ENCODE results near the gene KCNQ2.

The KCNQ2 gene

DNA sequence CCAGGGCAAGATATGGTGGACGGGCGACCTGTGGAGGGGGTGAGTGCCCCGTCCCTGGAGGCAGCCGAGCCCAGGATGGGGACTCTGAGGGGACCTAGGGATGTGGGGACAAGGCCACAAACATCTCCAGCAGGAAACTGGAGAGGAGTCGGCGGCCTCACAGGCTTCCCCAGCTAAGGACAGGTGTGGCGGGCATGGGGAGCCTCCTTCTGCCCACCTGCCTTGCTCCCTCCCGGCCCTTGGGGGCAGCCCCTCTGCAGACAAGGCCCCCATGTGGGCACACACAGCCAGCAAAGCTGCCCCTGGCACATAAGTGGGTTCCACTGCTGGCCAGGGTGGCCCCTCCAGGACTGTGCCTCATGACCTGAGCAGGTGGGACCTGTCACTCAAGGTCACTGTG is 115.9 kb downstream of the KCNQ2 start:
- Histone ChIP-seq H3K27ac (replicated peaks) (no peak overlapping the region), H3K27me3 (ENCODE audit: insufficient read depth, poor library complexity, severe bottlenecking) (peaks cover 13% of the 10 kb centered on the region), H3K4me3 (replicated peaks; ENCODE audit: insufficient read depth, low read length) (no peak overlapping the region)
- TF ChIP-seq, protein P1, sequence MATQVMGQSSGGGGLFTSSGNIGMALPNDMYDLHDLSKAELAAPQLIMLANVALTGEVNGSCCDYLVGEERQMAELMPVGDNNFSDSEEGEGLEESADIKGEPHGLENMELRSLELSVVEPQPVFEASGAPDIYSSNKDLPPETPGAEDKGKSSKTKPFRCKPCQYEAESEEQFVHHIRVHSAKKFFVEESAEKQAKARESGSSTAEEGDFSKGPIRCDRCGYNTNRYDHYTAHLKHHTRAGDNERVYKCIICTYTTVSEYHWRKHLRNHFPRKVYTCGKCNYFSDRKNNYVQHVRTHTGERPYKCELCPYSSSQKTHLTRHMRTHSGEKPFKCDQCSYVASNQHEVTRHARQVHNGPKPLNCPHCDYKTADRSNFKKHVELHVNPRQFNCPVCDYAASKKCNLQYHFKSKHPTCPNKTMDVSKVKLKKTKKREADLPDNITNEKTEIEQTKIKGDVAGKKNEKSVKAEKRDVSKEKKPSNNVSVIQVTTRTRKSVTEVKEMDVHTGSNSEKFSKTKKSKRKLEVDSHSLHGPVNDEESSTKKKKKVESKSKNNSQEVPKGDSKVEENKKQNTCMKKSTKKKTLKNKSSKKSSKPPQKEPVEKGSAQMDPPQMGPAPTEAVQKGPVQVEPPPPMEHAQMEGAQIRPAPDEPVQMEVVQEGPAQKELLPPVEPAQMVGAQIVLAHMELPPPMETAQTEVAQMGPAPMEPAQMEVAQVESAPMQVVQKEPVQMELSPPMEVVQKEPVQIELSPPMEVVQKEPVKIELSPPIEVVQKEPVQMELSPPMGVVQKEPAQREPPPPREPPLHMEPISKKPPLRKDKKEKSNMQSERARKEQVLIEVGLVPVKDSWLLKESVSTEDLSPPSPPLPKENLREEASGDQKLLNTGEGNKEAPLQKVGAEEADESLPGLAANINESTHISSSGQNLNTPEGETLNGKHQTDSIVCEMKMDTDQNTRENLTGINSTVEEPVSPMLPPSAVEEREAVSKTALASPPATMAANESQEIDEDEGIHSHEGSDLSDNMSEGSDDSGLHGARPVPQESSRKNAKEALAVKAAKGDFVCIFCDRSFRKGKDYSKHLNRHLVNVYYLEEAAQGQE (IDR thresholded peaks at IDR 0.05; ENCODE audit: insufficient replicate concordance, low read depth): no peak
- TF ChIP-seq POLR2AphosphoS5 (IDR thresholded peaks at IDR 0.05; ENCODE audit: low read depth): no peak
- TF ChIP-seq SPI1 (IDR thresholded peaks at IDR 0.05; ENCODE audit: borderline replicate concordance, low read depth): no peak
- TF ChIP-seq, protein P2, sequence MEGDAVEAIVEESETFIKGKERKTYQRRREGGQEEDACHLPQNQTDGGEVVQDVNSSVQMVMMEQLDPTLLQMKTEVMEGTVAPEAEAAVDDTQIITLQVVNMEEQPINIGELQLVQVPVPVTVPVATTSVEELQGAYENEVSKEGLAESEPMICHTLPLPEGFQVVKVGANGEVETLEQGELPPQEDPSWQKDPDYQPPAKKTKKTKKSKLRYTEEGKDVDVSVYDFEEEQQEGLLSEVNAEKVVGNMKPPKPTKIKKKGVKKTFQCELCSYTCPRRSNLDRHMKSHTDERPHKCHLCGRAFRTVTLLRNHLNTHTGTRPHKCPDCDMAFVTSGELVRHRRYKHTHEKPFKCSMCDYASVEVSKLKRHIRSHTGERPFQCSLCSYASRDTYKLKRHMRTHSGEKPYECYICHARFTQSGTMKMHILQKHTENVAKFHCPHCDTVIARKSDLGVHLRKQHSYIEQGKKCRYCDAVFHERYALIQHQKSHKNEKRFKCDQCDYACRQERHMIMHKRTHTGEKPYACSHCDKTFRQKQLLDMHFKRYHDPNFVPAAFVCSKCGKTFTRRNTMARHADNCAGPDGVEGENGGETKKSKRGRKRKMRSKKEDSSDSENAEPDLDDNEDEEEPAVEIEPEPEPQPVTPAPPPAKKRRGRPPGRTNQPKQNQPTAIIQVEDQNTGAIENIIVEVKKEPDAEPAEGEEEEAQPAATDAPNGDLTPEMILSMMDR (IDR thresholded peaks at IDR 0.05; ENCODE audit: insufficient read depth, low read length): no peak
- TF ChIP-seq GABPA (IDR thresholded peaks at IDR 0.05; ENCODE audit: low read depth): no peak
- no peak for DNase-seq (ENCODE audit: low read depth in 1 of 2, low spot score in 1 of 2)

DNA sequence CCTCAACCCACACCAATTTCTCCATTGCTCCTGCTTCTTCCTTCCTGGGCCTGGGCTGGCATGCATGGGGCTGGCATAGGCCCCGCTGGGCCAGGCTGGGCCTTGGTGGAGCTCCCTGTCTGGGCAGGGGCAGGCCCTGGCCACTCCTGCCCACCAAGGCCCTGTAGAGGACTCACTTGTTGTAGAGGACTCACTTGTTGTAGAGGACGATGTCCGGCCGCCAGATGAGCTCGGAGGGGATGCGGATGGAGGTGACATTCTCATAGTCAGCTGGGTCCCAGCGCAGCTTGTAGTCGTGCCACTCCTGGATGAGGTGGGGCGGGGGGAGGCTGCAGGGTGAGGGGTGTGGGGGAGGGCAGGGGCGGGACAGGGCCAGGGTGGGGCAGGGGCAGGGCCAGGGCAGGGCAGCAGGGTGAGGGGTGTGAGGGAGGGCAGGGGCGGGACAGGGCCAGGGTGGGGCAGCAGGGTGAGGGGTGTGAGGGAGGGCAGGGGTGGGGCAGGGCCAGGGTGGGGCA is 116.6 kb downstream of the KCNQ2 start:
- no peak for TF ChIP-seq GABPA (IDR thresholded peaks at IDR 0.05; ENCODE audit: low read depth)
- TF ChIP-seq, protein P1 (IDR thresholded peaks at IDR 0.05; ENCODE audit: insufficient replicate concordance, low read depth): no peak
- TF ChIP-seq POLR2AphosphoS5 (IDR thresholded peaks at IDR 0.05; ENCODE audit: low read depth): no peak
- TF ChIP-seq, protein P2 (IDR thresholded peaks at IDR 0.05; ENCODE audit: insufficient read depth, low read length): no peak
- TF ChIP-seq SPI1 (IDR thresholded peaks at IDR 0.05; ENCODE audit: borderline replicate concordance, low read depth): no peak
- no peak for DNase-seq (ENCODE audit: low read depth in 1 of 2, low spot score in 1 of 2)

DNA sequence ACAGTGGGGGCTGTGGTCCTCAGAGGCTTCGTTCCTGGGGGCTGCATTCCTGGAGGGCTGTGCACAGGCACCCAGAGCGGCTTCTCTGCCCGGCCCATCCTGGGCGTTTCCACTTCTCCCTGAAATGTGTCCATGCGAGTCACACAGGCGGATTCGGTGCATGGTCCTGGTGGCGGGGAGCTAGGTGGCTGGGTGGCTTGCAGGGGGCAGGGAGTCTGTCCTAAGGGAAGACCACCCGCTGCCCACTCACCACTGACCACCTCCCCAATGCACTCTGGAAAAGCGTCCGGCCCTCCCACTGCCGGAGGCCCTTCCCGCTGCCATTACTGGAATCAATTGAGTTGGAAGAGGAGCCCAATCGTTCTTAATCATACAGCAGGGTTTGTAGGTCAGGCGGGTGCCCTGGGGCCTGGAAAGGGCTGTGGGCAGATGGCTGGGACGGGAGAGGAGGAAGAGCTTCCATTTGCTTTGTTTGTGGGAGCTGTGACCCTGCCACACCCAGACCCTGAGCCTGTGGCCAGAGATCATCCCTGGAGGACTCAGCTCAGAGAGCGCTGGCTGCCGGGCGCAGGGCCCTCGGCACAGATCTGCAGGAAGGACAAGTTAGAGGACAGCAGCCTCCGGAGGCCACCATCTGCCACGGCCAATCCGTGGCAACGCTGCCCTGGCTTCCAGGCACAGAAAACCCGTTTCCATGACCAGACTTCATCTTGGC is 117.7 kb downstream of the KCNQ2 start:
- no peak for DNase-seq (ENCODE audit: low read depth in 1 of 2, low spot score in 1 of 2)
- H3K27ac ChIP-seq (replicated peaks): no peak overlapping the region
- TF ChIP-seq, protein P1 (IDR thresholded peaks at IDR 0.05; ENCODE audit: insufficient replicate concordance, low read depth): no peak
- TF ChIP-seq GABPA (IDR thresholded peaks at IDR 0.05; ENCODE audit: low read depth) (no peak), POLR2AphosphoS5 (IDR thresholded peaks at IDR 0.05; ENCODE audit: low read depth) (no peak)
- TF ChIP-seq, protein P2 (IDR thresholded peaks at IDR 0.05; ENCODE audit: insufficient read depth, low read length): no peak
- H3K27me3 ChIP-seq (ENCODE audit: insufficient read depth, poor library complexity, severe bottlenecking): peaks cover 3% of the 10 kb centered on the region
- no peak overlapping the region for H3K4me3 ChIP-seq (replicated peaks; ENCODE audit: insufficient read depth, low read length)

More for the DNA sequence above, 116.6 kb downstream of the KCNQ2 start:
- Histone ChIP-seq H3K4me3 (replicated peaks; ENCODE audit: insufficient read depth, low read length) (no peak overlapping the region), H3K27me3 (ENCODE audit: insufficient read depth, poor library complexity, severe bottlenecking) (peaks cover 11% of the 10 kb centered on the region), H3K27ac (replicated peaks) (no peak overlapping the region)

All from HL-60 (cell line).